ENCODE measurements around the gene TSHR.
A peak's percentile ranks its signal among the peaks of the same experiment; 100 is the strongest.

Gene TSHR

DNA sequence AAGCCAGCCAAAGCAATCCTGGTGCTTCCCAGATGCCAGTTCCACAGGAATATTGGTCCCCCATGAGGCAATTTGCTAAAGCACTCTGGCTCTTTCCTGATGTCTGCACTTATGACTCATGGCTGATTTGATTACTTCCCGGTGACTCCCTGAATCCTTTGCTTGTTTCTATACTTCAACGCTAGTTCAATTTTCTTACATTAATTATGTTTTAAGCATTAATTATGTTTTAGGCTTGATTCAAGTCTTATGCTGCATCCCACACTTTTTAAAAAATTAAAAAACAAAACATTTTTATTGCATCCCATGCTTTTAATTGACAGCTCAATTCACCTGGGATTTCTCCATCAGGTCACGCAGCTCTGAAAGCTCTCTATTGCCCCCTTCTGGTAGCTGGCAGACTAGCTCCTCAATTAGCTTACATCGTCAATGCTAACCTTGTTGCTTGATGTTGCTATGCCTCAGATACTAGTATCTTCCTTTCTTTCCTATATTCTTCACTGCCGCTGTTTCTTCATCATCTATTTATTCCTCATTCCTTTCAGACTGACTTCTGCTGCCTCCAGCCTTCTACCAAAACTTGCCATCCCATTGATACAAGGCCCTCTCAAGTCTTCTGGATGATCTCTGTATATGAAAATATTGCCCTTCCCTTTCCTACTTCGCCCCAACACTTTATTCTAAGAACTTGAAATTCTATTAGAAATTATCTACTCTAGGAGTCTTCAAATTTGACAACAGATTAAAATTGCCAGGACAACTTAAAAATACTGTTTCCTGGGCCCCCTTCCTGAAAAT lies 32.0 kb downstream of the TSHR start:
- no peaks in the 10 kb centered on the region for H4K20me1 ChIP-seq (ENCODE audit: control insufficient read depth, insufficient read depth, low read depth, low read length)
- H3K27ac ChIP-seq (ENCODE audit: low read depth, low read length), result no peak overlapping the region
- H3K4me2 ChIP-seq (ENCODE audit: low read length), result no peak overlapping the region
- no peak overlapping the region for H3K4me3 ChIP-seq (ENCODE audit: low read length)
- no peaks in the 10 kb centered on the region for H3F3A ChIP-seq (ENCODE audit: control insufficient read depth, insufficient read depth)
- TF ChIP-seq, protein P1, sequence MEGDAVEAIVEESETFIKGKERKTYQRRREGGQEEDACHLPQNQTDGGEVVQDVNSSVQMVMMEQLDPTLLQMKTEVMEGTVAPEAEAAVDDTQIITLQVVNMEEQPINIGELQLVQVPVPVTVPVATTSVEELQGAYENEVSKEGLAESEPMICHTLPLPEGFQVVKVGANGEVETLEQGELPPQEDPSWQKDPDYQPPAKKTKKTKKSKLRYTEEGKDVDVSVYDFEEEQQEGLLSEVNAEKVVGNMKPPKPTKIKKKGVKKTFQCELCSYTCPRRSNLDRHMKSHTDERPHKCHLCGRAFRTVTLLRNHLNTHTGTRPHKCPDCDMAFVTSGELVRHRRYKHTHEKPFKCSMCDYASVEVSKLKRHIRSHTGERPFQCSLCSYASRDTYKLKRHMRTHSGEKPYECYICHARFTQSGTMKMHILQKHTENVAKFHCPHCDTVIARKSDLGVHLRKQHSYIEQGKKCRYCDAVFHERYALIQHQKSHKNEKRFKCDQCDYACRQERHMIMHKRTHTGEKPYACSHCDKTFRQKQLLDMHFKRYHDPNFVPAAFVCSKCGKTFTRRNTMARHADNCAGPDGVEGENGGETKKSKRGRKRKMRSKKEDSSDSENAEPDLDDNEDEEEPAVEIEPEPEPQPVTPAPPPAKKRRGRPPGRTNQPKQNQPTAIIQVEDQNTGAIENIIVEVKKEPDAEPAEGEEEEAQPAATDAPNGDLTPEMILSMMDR (IDR thresholded peaks at IDR 0.05; ENCODE audit: low read depth, low read length, poor library complexity, severe bottlenecking), result peak; percentile 90
- no peak for TF ChIP-seq EZH2phosphoT487 (IDR thresholded peaks at IDR 0.05; ENCODE audit: borderline replicate concordance, low read length)
- no peaks in the 10 kb centered on the region for H3K9me3 ChIP-seq (ENCODE audit: control insufficient read depth, insufficient read depth, low read length)
- H3K36me3 ChIP-seq (ENCODE audit: control insufficient read depth, low read length), result no peaks in the 10 kb centered on the region
- no peaks in the 10 kb centered on the region for H3K9me2 ChIP-seq (replicated peaks; ENCODE audit: control insufficient read depth, low read length)
- H3K4me1 ChIP-seq (ENCODE audit: control insufficient read depth, low read length), result peaks cover 24% of the 10 kb centered on the region
- no peaks in the 10 kb centered on the region for H3K79me2 ChIP-seq (ENCODE audit: control insufficient read depth, low read length)
- no peaks in the 10 kb centered on the region for H3K27me3 ChIP-seq (ENCODE audit: control insufficient read depth, low read length)

- no peak for TF ChIP-seq EZH2phosphoT487 (IDR thresholded peaks at IDR 0.05; ENCODE audit: borderline replicate concordance, low read length)
- TF ChIP-seq, protein P1 (IDR thresholded peaks at IDR 0.05; ENCODE audit: low read depth, low read length, poor library complexity, severe bottlenecking), result no peak
- Histone ChIP-seq H3F3A (ENCODE audit: control insufficient read depth, insufficient read depth) (no peaks in the 10 kb centered on the region), H3K4me1 (ENCODE audit: control insufficient read depth, low read length) (peaks cover 24% of the 10 kb centered on the region), H3K79me2 (ENCODE audit: control insufficient read depth, low read length) (no peaks in the 10 kb centered on the region), H3K4me2 (ENCODE audit: low read length) (no peak overlapping the region), H3K9me2 (replicated peaks; ENCODE audit: control insufficient read depth, low read length) (no peaks in the 10 kb centered on the region), H3K36me3 (ENCODE audit: control insufficient read depth, low read length) (no peaks in the 10 kb centered on the region), H3K4me3 (ENCODE audit: low read length) (no peak overlapping the region), H3K27ac (ENCODE audit: low read depth, low read length) (no peak overlapping the region), H3K27me3 (ENCODE audit: control insufficient read depth, low read length) (no peaks in the 10 kb centered on the region), H3K9me3 (ENCODE audit: control insufficient read depth, insufficient read depth, low read length) (no peaks in the 10 kb centered on the region), H4K20me1 (ENCODE audit: control insufficient read depth, insufficient read depth, low read depth, low read length) (no peaks in the 10 kb centered on the region)
Observed at GRCh38 chr14:80988192-80988591, 32.8 kb downstream of the TSHR start.

DNA sequence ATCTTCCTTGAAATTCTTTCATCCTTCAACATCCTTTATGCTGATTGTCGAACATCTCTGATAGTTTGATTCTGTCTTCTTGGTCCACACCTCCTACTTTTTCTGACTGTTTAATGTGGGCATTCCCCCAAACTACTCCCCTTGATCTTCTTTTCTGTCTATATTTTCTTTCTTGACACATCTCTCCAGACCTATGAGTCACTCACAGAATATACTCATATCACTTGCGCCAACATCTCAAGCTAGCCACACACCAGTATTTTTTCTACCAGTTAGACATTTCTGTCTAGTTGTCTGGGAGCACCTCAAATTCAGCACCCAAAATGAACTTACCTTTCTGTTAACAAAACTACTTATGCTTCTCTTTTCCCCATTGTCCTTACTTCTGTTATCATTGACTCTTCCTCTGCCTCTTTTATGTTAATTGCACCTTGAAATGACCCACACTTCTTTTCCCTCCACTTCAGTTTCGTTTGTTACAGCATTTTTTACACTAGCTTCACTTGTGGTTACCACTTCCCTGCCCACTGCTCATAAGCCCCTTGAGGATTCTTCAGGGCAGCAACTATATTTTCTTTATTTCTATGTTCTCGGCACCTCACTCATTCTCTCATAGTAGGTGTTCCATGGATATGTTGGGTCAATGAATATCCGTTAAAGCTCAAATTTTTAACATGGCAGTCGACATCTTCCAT lies 33.5 kb downstream of the TSHR start:
- Histone ChIP-seq H3K4me1 (ENCODE audit: control insufficient read depth, low read length) (peaks cover 24% of the 10 kb centered on the region), H3K4me2 (ENCODE audit: low read length) (no peak overlapping the region), H3K9me3 (ENCODE audit: control insufficient read depth, insufficient read depth, low read length) (no peaks in the 10 kb centered on the region), H3K36me3 (ENCODE audit: control insufficient read depth, low read length) (no peaks in the 10 kb centered on the region), H3F3A (ENCODE audit: control insufficient read depth, insufficient read depth) (no peaks in the 10 kb centered on the region), H3K27me3 (ENCODE audit: control insufficient read depth, low read length) (no peaks in the 10 kb centered on the region), H3K9me2 (replicated peaks; ENCODE audit: control insufficient read depth, low read length) (no peaks in the 10 kb centered on the region), H3K27ac (ENCODE audit: low read depth, low read length) (no peak overlapping the region), H3K79me2 (ENCODE audit: control insufficient read depth, low read length) (no peaks in the 10 kb centered on the region), H3K4me3 (ENCODE audit: low read length) (no peak overlapping the region), H4K20me1 (ENCODE audit: control insufficient read depth, insufficient read depth, low read depth, low read length) (no peaks in the 10 kb centered on the region)
- no peak for TF ChIP-seq EZH2phosphoT487 (IDR thresholded peaks at IDR 0.05; ENCODE audit: borderline replicate concordance, low read length)
- TF ChIP-seq, protein P1 (IDR thresholded peaks at IDR 0.05; ENCODE audit: low read depth, low read length, poor library complexity, severe bottlenecking), result no peak

Measured in DOHH2 (cell line).